RPMI8226 (cell line): ENCODE measurements around the gene DSG3.
A peak's percentile ranks its signal among the peaks of the same experiment; 100 is the strongest.

Source experiments
- DNase-seq: peaks from one replicate; pipeline ENCODE4 v3.0.0-alpha.2; 2015

The DSG3 gene

DNA sequence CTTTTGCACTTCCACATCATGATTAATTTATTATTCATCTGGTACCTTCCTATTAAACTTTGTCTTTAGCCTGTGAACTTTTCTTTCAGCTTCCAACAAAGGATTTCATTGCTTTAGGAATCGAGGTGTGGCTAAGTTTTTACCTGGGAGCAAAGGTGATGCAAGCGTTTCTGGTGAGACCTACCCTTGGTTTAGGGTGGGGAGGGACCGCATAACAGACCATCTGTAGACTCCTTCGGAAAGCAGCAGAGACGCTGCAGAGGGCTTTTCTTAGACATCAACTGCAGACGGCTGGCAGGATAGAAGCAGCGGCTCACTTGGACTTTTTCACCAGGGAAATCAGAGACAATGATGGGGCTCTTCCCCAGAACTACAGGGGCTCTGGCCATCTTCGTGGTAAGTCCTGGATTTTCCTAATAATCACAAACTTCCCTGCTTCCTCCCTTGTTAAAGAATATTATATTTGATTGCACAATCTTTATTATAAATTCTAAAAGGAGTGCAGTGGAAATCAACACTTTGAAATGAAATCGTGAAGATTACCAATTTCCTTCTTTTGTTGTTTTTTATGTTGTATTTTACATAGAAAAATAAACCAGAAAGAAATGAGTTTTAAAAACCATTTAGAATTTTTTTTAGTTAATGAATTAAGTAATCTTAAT is at the start of gene DSG3:
Gene DSG3 (plus strand): TSS at position 212 of the 662 bp plus-strand sequence. CDS start 137 bp downstream, at position 349.
- no peak for DNase-seq

DNA sequence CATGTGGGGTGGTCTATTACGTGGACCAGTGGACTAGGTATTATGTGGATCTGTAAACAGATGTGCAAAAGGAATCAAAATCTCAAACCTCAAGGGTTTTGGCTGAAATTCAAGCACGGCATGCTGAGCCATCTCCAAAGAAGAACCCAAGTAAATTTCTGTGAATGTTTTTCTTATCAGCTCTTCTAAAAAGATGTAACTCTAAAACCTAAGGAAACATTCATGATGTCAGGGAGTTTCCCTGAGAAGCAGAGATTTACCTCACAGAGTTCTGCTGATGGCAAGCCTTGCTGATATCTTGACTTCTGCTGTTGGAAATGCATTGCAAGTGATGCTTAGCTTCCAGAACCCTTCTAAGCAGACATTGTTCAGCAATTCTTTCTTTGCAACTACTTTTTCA is 49.4 kb upstream of the DSG3 start:
- DNase-seq = no peak

GRCh38 chr18:31399306-31400032 is 48.1 kb upstream of the DSG3 start:
- DNase-seq = no peak

- DNase-seq = no peak
Measured at GRCh38 chr18:31401156-31402025, 46.1 kb upstream of the DSG3 start.

GRCh38 chr18:31402026-31402373 is 45.5 kb upstream of the DSG3 start:
- no peak for DNase-seq

DNA sequence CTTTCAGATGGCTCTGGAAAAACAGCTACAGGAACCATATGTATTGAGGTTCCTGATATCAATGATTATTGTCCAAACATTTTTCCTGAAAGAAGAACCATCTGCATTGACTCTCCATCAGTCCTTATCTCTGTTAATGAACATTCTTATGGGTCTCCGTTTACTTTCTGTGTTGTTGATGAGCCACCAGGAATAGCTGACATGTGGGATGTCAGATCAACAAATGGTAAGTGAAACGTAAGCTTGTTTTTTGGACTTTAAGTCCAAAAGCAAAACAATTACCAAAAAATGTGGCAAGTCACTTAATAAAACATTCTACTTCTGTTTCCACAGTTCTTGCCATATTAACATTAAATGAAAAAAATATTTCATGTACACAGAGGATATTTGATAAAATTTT is 44.1 kb upstream of the DSG3 start:
- DNase-seq = no peak

- DNase-seq = no peak
Measured at GRCh38 chr18:31407649-31408048, 39.9 kb upstream of the DSG3 start.

DNA sequence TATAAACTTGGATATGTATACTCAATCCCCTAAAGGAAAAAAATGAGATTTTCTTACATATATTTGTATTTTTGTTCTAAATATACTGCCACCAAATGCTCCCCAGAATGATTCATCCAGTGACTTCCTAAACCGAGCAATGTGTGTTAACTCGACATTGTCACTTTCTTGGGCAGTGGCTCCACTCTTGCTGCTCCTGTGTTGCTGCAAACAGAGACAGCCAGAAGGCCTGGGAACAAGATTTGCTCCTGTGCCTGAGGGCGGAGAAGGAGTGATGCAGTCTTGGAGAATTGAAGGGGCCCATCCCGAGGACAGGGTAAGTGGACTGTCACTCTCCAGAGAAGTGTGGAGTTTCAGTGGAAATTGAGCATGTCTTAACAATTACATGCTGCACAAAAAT is 38.3 kb upstream of the DSG3 start:
- no peak for DNase-seq

GRCh38 chr18:31410716-31411483 is 36.6 kb upstream of the DSG3 start:
- no peak for DNase-seq

DNA sequence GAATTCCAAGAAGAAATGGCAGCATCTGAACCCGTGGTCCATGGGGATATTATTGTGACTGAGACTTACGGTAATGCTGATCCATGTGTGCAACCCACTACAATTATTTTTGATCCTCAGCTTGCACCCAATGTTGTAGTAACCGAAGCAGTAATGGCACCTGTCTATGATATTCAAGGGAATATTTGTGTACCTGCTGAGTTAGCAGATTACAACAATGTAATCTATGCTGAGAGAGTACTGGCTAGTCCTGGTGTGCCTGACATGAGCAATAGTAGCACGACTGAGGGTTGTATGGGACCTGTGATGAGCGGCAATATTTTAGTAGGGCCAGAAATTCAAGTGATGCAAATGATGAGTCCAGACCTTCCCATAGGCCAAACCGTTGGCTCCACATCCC is 34.4 kb upstream of the DSG3 start:
- DNase-seq = no peak

GRCh38 chr18:31417850-31418249 is 29.7 kb upstream of the DSG3 start:
- no peak for DNase-seq

- no peak for DNase-seq
Measured at GRCh38 chr18:31419457-31419932, 28.0 kb upstream of the DSG3 start.

GRCh38 chr18:31420032-31420431 is 27.5 kb upstream of the DSG3 start:
- no peak for DNase-seq

GRCh38 chr18:31420524-31420923 is 27.0 kb upstream of the DSG3 start:
- DNase-seq = no peak

DNA sequence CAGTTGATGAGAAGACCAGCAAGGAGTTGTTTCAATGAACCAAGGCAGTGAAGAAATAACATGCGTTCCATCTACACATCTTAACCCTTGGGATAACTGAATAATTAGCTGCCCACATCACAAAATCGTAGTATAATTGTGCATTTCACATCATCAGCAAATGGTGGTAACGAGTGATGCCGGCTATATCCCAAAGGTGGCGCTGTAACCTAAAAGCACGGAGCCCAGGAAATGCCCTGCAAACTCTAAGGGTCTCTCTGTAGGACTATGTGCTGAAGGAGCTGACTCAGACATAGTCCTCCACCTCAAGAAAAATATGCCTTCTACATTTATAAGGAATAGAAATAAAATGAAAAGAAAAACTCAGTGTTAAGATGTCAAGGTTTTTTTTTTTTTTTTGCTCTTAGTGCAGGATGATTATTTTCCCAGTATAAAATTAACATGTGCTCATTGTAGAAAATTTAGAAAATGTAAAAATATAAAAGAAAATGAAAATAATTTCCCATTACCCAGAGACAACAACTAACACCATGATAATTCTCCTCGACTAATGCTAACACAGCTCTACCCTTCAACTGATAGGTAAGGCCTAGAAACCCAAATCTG is 23.1 kb upstream of the DSG3 start:
- DNase-seq = peak; percentile 52

DNA sequence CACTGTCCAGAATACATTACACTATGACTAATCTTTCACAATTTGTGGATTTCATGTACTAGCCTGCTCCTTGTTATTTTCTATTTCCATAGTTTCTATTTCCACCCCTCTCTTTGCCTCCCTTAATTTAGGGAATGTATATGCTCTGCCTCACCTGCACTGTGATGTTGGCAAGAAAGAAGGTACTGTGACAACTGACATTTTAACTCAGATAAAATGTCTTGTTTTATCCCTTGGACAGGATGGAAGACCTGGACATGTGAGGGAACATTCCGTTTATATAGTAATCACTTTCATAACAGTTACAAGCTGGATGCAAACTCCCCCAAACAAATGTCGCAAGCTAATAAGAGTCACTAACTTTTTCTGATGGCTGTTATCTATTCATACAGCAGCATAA is 21.5 kb upstream of the DSG3 start:
- DNase-seq = no peak

- no peak for DNase-seq
Measured at GRCh38 chr18:31426871-31427406, 20.6 kb upstream of the DSG3 start.

DNA sequence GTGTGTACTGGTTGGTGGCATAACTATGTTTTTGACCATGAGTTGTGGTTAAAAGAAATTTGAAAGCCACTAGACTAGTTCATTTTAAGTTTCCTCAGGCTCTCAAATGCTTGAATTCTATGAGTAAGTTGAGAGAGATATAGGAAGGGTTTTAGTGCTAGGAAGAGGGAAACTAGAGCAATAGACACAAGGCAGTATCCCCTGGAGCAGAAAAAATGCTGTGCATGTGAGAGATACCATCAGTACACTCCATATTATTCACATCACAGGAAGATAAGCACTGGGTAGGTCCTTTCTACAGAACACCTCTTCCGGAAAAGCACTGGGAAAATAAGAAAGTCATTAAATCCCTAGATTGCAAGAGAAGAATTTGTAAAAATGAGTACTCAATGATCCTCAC is 19.3 kb upstream of the DSG3 start:
- DNase-seq = no peak

DNA sequence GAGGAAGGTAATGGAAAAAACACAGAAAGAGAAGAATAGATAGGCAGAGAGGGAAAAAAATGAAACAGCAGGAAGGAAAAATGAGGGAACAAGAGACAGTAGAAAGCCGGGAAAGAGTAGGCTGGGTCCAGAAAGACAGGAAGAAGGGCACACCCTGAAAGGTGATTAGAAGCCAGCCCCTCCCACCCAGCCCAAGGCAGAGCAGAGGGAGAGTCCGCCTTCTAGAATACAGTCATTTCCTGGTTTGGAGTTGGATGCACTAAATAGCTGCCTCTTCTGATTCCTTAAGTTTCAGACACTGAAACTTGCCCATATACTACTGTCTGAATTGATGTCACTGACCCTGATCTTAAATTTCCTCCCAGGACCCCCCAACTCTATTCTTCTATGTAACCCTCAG is 17.9 kb upstream of the DSG3 start:
- no peak for DNase-seq

DNA sequence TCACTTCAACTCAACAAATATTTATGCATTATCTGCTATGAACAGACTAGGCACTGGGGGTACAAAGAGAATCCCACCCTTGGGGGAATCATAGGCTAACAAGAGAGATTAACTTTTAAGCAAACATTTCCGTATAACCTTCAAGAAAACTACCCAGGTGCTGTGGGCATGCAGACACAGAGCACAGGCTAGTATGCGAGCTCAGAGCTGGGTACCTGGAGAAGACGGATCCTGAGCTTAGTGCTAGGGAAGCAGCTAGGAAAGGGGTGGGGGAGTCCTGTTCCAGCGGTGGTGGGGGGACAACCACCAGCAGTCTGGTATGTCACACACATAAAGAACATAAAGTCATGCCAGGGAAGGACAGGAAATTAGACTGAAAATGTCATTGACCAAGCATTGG is 17.5 kb upstream of the DSG3 start:
- DNase-seq = no peak

GRCh38 chr18:31430554-31430953 is 17.0 kb upstream of the DSG3 start:
- no peak for DNase-seq

GRCh38 chr18:31432316-31432715 is 15.2 kb upstream of the DSG3 start:
- no peak for DNase-seq
